ENCODE measurements around the gene RAB31.
A peak's percentile ranks its signal among the peaks of the same experiment; 100 is the strongest.
"Not testable (repeated sequence)": the region's sequence is repeated elsewhere in the genome, so short reads cannot be mapped to it uniquely, and the experiment has no call there.

Gene RAB31

DNA sequence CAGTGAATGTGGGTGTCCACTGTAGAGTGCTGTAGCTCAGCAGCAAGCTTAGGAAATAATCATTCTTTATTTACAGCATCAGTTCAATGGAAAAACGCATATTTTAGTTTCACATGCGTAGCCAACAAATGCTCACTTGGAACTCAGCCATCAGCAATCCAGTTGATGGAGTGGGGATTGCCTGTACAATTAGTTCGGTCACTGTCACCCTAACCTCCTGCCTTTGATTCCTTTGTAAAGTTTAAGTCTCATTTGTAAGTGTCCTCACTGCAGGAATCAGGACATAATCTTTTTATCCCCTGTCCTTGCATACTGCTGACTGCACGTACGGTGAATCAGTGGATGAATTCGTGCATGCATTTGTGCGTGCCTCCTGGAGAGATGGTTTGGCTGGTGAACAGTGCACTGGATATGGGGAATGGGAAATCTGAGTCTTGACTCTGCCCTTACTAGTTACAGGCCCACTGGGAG, 55.9 kb downstream of the RAB31 start:
- DNase-seq, result no peak

DNA sequence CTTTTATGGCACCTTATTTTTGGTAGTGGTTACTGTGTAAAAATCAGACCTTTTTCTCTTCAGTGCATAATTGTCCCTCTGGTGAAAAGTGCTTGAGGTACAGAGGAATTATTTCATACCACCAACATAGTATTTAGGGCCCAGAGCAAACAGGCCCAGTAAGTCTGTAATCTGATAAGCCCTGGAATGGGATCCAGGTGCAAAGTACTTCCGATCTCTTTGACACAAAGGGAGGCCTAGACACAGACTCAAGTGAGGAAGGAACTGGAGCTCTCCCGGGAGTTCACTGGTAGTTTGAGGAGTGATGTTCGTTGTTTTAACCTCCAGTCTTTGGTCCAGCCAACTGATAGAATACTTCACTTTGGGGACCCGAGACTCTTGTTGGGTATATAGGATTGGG, 57.4 kb downstream of the RAB31 start:
- no peak for DNase-seq

DNA sequence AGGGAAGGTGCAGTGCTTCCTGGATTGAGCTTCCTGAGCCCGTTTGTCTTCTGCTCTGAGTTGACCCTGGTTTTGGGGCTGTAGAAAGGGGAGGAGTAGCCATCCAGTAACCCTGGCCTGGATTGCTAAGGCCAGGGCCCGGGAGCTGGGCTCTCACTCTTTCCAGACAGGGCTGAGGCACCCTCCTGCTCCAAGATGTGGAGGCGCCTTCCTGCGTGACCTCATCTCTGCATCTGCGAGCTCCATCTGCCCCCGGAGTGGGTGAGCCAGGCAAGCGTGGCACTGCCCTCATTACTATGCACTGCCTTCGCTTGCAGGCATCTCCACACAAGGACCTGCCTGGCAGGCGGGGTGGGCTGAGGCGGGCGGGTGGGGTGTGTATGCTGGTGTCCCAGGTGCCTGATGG, 58.0 kb downstream of the RAB31 start:
- DNase-seq, result no peak

DNA sequence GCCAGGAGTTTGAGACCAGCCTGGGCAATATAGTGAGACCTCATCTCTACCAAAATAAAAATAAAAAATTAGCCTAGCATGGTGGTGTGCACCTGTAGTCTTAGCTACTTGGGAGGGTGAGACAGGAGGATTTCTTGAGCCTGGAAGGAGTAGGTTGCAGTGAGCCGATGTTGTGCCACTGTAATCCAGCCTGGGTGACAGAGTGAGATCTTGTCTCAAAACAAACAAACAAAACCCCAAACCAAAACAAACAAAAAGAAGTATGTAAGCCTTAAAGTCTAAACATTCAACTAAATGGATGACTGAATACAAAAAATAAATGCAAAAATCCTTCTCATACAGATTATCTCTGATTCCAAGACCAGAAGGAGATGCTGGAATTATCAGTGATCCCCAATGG, 58.6 kb downstream of the RAB31 start:
- DNase-seq, result no peak

DNA sequence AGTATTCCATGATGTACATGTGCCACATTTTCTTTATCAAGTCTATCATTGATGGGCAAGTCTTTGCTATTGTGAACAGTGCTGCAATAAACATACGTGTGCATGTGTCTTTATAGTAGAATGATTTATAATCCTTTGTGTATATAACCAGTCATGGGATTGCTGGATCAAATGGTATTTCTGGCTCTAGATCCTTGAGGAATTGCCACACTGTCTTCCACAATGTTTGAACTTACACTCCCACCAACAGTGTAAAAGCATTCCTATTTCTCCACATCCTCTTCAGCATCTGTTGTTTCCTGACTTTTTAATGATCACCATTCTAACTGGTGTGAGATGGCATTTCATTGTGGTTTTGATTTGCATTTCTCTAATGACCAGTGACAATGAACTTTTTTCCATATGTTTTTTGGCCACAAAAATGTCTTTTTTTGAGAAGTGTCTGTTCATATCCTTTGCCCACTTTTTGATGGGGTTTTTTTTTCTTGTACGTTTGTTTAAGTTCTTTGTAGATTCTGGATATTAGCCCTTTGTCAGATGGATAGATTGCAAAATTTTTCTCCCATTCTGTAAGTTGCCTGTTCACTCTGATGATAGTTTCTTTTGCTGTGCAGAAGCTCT, 60.1 kb downstream of the RAB31 start:
- not testable (repeated sequence) for DNase-seq

DNA sequence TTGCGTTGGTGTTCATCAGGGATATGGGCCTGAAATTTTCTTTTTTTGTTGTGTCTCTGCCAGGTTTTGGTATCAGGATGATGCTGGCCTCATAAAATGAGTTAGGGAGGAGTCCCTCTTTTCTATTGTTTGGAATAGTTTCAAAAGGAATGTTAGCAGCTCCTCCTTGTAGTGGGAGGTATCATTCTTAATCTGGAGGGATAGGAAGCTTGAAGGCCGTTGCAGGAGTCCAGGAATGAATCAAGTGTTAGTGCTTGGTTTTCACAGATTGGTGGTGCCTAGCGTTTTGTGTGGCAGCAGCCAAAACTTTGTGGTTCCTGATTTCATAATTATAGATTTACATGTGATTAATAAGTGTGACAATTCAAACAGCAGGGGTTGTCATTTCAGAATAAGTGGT, 62.0 kb downstream of the RAB31 start:
- DNase-seq, result not testable (repeated sequence)

DNA sequence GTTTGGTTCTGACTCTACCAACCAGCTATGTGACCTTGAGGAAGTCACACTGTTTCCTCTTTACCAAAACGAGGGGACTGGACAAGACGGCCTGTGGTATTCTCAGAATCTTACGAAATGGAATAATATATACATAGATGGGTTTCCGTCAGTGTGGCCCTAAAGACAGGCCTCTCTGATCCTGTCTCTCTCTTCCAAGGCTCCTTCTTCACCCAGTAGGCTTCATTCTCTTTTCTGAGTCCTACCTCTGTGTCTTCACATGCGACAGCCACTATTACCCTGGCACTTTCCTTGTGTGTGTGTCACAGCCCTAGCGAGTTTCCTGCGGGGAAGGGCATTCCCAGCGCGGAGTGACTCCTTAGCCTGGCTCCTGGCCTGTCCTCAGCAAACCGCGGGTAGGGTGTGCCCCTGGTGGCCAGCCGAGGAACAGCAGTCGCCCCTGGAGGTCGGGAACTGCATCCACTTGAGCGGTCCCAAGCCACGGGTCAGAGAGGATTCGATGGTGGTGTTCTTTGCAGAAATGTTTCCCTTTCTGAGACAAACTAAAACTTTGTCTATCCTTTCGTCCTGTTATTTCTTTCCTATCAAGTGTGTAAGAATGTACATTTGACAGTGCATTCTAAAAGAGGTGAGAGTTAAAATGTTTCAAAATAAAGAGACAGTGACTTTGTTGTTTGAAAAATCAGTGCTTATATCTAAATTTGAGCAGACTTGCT, 63.3 kb downstream of the RAB31 start:
- DNase-seq, result peak; percentile 81

DNA sequence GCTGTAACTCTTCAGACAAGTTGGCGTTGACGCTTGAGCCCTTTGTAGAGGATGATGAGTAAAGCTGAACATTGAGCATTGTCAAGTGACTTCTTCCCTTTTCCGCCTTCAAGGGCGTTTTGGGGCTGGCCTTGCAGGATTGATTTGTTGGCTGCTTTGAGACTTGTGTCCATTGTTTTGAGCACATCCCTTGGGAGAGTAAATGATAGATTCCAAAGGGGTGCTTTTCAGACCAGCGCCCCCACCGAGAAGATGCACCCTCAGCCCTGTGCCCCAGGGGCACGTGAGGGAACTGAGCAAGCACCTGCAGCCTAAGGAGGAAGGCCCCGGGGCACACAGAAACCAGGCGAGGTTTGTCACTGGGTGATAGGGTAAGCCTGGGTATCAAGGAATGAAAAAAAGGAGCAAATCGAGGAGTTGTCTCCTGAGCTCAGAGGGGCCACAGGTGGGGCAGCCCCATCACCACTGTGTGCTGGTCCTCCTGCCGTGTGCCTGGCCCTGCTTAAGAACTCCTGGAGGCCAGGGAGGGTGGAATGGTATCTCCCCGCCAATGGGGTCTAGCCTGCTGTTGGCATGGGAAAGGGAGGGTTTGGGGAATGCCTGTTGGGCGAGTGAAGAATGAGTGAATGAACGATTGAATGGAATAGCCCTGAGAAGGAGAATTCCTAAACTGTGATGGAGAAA, 64.0 kb downstream of the RAB31 start:
- DNase-seq, result no peak

DNA sequence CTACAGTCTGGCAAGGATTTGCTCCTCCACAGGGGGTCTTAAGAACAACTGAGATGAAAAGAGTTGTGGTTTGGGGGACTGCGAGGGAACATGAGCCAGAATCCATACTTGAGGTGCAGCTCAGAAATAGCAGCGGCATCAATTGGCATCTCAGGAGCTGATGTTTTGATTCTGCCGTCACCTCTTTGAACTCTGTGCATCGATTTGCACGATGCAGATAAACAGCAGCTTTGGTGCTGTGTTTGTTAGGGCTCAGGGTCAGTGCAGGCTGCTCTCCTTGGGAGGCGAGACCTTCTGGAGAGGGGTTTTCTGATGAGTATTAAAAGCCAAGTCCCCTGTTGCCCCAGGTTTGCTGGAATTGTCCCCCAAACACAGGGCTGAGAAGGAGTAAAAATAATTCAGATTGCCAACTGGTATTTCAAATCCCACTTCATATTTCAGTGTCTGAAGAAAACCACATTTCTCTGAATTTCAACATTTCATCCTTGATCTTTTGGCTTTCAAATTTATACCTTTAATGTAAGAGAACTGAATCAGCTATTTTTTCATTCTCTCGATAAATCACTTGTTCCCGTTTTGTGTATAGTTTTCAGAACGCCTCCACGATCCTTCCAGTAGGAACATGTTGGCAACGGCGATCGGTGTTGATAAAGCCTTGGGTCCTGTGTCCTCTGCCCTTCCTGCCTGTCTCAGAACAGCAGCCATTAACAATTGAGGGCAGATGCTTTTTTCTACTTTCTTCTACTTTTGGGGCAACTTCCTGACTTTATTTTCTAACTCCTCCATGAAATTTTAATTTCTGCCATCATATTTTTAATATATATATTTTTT, 65.0 kb downstream of the RAB31 start:
- no peak for DNase-seq

DNA sequence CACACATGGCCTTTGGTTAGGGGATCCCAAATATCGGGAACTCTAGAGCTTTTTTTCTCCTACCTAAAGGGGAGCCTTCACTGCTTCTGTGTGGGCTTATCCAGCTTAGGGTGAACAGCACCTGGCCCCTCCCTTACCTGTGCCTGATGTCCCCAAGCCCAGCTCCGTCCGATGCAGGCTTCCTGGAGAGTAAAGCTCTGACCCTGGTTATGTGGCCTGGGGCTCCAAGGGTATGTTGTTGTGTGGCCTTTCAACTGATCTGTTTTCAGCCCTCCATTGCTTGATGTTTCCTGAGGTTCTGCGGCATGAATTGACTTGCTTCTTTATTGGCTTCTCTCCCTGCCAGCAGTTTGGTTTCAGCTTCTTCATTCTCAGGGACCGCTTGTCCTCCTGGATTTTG, 66.0 kb downstream of the RAB31 start:
- no peak for DNase-seq

DNA sequence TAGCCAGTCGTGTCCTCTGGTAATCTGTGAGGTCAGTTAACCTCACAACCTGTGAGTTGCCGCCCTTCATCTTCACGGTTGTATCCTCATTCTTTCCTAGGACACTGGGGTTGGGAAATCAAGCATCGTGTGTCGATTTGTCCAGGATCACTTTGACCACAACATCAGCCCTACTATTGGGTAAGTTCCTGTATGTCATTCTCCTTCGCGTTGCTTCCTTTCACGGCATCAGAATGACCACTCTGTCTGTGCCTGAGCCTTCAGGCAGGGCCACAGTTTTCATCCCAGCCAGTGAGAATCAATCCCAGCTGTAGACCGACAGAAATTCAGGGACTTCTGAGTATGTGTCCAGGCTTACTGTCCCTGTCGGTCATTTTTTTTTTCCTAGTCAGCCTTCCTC, 67.1 kb downstream of the RAB31 start:
- no peak for DNase-seq

DNA sequence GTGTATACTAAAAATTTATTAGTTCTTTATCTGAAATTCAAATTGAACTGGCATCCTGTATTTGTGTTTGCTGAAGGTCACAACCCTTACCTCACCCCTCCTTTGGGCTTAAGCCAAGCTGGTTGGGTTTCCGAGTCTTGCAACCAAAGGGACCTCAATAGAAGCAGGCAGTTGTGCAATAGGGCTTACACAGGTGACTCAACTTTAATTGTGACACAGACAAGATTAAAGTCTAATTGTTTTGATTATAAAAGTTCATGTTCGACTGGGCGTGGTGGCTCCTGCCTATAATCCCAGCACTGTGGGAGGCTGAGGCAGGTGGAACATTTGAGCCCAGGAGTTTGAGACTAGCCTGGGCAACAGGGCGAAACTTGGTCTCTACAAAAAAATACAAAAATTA, 71.5 kb downstream of the RAB31 start:
- DNase-seq, result no peak

DNA sequence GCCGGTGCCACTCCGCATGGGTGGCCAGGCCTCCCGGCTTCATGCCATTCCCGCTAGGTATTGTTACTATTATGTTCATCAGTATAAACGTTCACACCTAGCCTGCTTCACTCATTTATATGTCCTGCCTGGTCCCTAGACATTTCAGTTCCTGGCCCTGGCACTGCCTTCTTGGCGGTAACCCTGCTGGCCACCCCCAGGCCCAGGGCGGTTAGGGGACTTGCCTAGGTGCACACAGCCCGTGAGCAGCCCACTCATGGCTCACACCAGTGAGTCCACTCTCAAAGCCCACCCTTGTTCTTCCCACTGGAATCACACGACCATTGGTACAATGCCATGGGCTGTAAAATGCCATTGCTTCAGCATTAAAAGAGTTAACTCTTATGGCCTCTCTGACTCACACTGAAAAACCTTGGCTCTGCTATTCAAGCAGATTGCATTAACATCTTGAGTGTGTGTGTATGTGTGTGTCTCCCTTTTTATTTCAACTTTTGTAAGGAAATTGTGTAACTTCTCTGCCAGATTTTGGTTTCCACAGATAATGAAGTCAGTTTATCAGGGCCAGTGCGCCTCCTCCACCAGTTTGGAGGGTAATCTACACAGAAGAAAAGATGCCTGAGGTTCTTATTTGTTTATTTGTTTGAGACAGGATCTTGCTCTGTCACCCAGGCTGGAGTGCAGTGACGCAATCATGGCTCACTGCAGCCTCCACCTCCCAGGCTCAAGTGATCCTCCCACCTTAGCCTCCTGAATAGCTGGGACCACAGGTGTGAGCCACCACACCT, 74.2 kb downstream of the RAB31 start:
- DNase-seq, result no peak

DNA sequence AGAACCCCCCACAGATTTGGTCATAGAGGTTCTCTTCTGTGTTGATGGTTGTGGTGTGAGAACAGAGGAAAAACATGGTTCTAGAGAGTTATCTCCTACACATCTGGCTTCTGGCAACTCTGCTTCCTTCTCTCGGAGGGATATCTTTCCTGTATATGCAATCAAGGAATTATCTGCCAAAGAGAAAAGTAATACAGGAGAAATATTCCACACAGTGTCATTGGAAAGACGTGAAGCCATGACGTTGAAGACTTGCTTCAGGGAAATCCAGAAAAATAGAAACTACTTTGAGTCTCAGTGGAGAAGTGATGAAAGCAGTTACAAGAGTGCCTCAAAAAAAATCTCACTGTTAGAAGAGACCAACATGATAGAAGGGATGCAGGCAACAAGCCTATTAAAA, 78.5 kb downstream of the RAB31 start:
- DNase-seq, result no peak

DNA sequence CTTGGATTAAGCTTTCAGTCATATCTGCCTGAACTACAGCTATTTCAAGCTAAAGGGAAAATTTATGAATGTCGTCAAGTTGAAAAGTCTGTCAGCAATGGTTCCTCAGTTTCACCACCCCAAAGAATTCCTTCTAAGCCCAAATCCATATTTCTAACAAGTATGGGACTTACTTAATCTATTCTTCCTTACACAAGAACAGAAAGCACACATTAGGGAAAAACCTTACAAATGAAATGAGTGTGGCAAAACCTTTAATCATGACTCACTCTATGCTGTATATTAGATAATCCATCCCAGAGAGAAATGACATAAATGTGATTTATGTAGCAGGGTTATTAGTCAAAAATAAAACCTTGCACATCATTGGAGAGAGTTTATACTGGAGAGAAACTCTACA, 78.9 kb downstream of the RAB31 start:
- no peak for DNase-seq

DNA sequence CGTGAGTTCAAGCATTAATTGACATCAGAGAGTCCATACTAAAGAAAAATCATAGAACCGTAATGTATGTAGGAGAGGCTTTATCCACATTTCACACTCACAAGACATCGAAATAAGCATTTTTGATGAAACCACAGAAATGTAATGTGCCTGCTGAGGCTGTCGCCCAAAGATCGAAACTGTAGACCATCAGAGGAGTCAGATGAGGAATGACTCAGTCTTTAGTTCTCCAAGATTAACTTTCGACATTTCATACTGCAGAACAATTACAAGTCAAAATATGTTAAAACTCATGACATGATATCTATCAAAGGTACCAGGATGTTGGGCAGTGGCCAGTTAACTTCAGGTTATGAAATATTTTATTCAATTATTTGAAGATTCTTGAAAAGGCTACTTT, 79.6 kb downstream of the RAB31 start:
- no peak for DNase-seq

DNA sequence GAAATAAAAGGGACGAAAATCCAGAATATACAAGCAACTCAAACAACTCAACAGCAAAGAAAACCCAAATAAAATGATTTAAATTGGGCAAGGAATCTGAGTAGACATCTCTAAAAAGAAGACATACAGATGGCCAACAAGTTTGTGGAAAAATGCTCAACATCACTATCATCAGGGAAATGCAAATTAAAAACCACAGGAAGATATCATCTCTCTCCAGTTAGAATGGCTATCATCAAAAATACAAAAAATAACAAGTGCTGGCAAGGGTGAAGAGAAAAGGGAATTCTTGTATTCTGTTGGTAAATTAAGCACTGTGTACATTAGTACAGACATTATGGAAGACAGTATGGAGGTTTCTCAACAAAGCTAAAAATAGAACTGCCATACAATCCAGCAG, 80.0 kb downstream of the RAB31 start:
- no peak for DNase-seq

DNA sequence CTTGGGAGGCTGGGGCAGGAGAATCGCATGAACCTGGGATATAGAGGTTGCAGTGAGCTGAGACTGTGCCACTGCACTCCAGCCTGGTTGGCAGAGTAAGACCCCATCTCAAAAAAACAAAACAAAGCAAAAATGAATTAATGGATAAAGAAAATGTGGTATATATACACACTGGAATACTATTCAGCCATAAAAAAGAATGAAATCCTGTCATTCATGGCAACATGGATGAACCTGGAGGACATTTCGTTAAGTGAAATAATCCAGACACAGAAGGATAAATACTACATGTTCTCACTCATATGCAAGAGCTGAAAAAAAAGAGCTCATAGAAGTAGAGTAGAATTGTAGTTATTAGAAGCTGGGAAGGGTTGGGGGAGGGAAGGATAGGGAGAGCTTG, 80.8 kb downstream of the RAB31 start:
- DNase-seq, result no peak

DNA sequence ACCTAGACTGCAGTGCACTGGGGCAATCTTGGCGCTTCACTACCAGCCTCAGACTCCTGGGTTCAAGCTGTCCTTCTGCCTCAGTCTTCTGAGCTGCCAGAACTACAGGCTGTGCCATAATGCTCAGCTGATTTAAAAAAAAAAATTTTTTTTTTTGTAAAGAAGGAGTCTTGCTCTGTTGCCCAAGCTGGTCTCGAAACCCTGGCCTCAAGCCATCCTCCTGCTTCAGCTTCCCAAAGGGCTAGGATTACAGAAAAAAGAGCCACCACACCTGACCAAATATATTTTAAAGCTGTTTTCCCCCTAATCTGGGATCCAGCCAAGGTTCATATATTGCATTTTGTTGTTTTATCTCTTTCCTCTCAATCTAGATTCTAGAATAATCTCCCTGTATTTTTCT, 82.2 kb downstream of the RAB31 start:
- no peak for DNase-seq

DNA sequence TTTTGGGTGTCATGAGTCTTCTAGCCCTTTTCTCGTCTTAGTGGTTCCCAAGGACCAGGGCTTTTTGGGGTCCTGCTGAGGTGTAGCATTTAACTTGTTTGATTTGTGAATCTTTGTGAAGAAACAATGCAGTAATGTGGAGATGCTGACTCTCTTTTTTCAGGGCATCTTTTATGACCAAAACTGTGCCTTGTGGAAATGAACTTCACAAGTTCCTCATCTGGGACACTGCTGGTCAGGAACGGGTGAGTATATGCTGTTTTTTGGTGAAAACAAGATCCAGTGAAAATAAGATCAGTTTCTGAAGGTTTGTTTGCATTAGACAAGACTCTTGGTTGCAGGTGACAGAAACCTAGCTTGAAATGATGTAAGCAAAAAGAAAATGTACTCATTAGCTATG, 83.9 kb downstream of the RAB31 start:
- DNase-seq, result no peak

DNA sequence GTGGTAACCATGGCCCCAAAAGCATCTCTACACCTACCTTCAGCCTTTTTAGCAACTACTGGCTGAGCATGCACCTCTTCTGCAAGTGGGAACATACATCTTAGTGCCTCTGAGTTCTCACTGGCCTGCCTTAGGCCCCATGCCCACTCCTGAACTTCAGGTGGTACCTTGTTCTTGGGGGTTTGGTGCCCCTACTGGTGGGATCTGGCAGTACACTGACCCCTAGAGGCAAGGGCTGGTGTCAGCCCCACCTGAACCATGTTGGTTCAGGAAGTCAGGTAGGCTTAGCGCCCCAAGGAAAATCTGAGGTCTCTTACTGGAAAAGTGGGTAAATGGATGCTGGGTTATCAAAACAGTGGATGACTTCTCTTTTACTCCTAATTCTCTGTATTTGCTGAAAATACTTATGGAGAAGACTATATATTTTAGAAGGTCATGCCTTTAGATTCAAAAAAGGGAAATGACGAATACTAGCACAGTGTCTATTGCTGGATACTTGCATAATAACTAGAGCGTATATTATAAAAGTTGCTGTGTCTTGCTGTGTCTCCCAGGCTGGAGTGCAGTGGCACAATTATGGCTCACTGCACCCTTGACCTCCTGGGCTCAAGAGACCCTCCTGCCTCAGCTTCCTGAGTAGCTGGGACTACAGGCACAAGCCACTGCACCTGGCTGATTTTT, 84.6 kb downstream of the RAB31 start:
- DNase-seq, result peak; percentile 64

DNA sequence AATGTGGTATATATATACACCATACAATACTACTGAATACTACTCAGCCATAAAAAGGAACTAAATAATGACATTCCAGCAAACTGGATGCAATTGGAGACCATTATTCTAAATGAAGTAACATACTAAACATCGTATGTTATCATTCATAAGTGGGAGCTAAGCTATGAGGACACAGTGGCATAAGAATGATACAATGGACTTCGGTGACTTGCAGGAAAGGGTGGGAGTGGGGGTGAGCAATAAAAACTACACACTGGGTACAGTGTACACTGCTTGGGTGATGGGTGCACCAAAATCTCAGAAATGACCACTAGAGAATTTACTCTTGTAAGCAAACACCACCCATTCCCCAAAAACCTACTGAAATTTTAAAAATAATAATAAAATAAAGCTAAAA, 87.9 kb downstream of the RAB31 start:
- DNase-seq, result no peak
